CD4-positive, alpha-beta memory T cell (primary cell): ENCODE data around the gene ZBTB45. TPM values are rescaled to one million over a fixed set of nuclear protein-coding genes. Genes with fewer than 3 reads are reported as not detected.
"Not testable (repeated sequence)": the region's sequence is repeated elsewhere in the genome, so short reads cannot be mapped to it uniquely, and the experiment has no call there.

ENCODE experiments used
- CTCF ChIA-PET: fragments of 350-600 bp; sonication (Branson Sonifier 250); formaldehyde crosslinking; loops from one replicate; lab custom pipeline; 2021; ENCODE audit warnings: inconsistent platforms; ENCODE audit not compliant: partially characterized antibody; lab: Charles Lee
- POLR2A ChIA-PET: fragments of 350-600 bp; sonication (Branson Sonifier 250); formaldehyde crosslinking; loops from one replicate; lab custom pipeline; 2021; ENCODE audit not compliant: partially characterized antibody; lab: Charles Lee
- DNase-seq, 5 donors: peaks; one replicate each; pipeline versions ENCODE4 v3.0.0 to v3.0.0-alpha.2; 2020 to 2022; ENCODE audit warnings: mixed read lengths in 1 of 5
- H3K27ac ChIP-seq: one replicate; pipeline ENCODE4 v1.7.0; 2013; ENCODE audit warnings: low read depth, low read length
- H3K27me3 ChIP-seq: 2 replicates; pipeline ENCODE4 v1.7.0; 2013; ENCODE audit warnings: mild to moderate bottlenecking, low read length, moderate library complexity; ENCODE audit not compliant: insufficient read depth
- H3K36me3 ChIP-seq: 2 replicates; pipeline ENCODE4 v1.7.0; 2013; ENCODE audit warnings: mild to moderate bottlenecking, low read length, moderate library complexity; ENCODE audit not compliant: insufficient read depth
- H3K4me1 ChIP-seq: 2 replicates; pipeline ENCODE4 v1.7.0; 2013; ENCODE audit warnings: mild to moderate bottlenecking, low read length, moderate library complexity; ENCODE audit not compliant: insufficient read depth
- H3K4me3 ChIP-seq, 2 donors: one replicate each; pipeline ENCODE4 v1.7.0; 2013; ENCODE audit warnings: low read length in 2 of 2, mild to moderate bottlenecking in 1 of 2
- H3K9me3 ChIP-seq, 2 donors: one replicate each; pipeline ENCODE4 v1.7.0; 2013; ENCODE audit warnings: low read length in 2 of 2, control low read depth in 1 of 2; ENCODE audit not compliant: control insufficient read depth in 1 of 2
- H3K27ac Mint-ChIP-seq, 7 donors: one replicate each; pipeline ENCODE4 v1.8.0; 2020 to 2021; ENCODE audit warnings: mixed read lengths in 7 of 7, mild to moderate bottlenecking in 6 of 7, inconsistent platforms in 3 of 7, moderate library complexity in 3 of 7
- H3K27me3 Mint-ChIP-seq, 2 donors: one replicate each; pipeline ENCODE4 v1.8.0; 2020 to 2021; ENCODE audit warnings: mixed read lengths in 2 of 2
- H3K36me3 Mint-ChIP-seq, 2 donors: one replicate each; pipeline ENCODE4 v1.8.0; 2020 to 2021; ENCODE audit warnings: mixed read lengths in 2 of 2, inconsistent platforms in 1 of 2, mild to moderate bottlenecking in 1 of 2
- H3K4me1 Mint-ChIP-seq, 4 donors: one replicate each; pipeline ENCODE4 v1.8.0; 2020 to 2021; ENCODE audit warnings: mixed read lengths in 4 of 4, mild to moderate bottlenecking in 1 of 4
- H3K4me3 Mint-ChIP-seq, 8 donors: one replicate each; pipeline ENCODE4 v1.8.0; 2020 to 2021; ENCODE audit warnings: mixed read lengths in 8 of 8, mild to moderate bottlenecking in 7 of 8, moderate library complexity in 6 of 8, inconsistent platforms in 3 of 8
- H3K9me3 Mint-ChIP-seq, 8 donors: one replicate each; pipeline ENCODE4 v1.8.0; 2020 to 2021; ENCODE audit warnings: mixed read lengths in 8 of 8, mild to moderate bottlenecking in 5 of 8, inconsistent platforms in 3 of 8, moderate library complexity in 1 of 8
- intact Hi-C: fragments of 100-400 bp; cut with micrococcal nuclease; formaldehyde crosslinking; loops from one replicate; pipeline ENCODE4 v1.15.1; 2023
- polyA plus RNA-seq, 2 donors: library from polyadenylated mRNA; unstranded; fragments of 300-500 nt; fragmentation: Illumina TruSeq; gene quantifications; one replicate each; pipeline ENCODE4 v1.2.3, GENCODE V29; 2021
- total RNA-seq, 2 experiments: library from RNA; stranded (reverse); gene quantifications; one replicate each; pipeline ENCODE4 v1.2.3, GENCODE V29; 2021

ZBTB45 gene
- total and polyA plus RNA-seq, 4 experiments from 2014 or later, result 1.9 to 19.8 (median 13.0) TPM

DNA sequence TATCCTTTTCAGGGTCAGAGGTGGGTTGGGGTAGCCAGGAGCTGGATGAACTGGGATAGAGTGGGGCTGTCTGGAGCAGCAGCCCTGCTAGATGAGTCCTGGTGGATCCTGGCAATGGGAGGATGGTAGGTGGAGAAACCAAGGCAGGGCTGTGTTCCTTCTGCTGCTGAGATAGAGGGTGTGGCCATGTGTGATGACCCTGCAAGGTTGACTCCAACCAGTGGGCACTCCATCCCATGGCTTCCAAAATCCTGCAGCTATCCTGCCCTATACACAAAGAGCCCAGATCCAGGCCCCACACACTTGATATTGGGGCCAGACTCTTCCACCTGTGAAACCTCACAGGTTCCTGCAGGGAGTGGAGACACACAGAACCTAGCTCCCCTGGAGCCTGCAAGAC is 45.8 kb downstream of the ZBTB45 start:
- peaks cover 10 to 38% (median 20%) of the 10 kb centered on the region in 4 donors for H3K4me1 Mint-ChIP-seq
- Histone ChIP-seq H3K36me3 (peaks cover 8% of the 10 kb centered on the region), H3K4me1 (peaks cover 17% of the 10 kb centered on the region), H3K9me3 (no peaks in the 10 kb centered on the region), H3K27me3 (no peaks in the 10 kb centered on the region), H3K27ac (no peak overlapping the region), H3K4me3 (no peak overlapping the region)
- intact Hi-C loops, result loop anchor here (2.0 kb wide), 1 partner anchor 291 kb away; the partner anchor contains the start of gene ZNF274
- H3K4me3 Mint-ChIP-seq, result peak overlapping the region in 3 of 8 donors; percentile 26 to 43 (median 36)
- no peak for DNase-seq
- H3K27me3 Mint-ChIP-seq, result no peaks in the 10 kb centered on the region
- peaks cover 4 to 21% of the 10 kb centered on the region in 2 donors for H3K36me3 Mint-ChIP-seq
- ChIA-PET CTCF (no interaction called here), POLR2A (no interaction called here)
- no peaks in the 10 kb centered on the region for H3K9me3 Mint-ChIP-seq
- H3K27ac Mint-ChIP-seq, result peak overlapping the region in 6 of 7 donors; percentile 75 to 100 (median 94)

DNA sequence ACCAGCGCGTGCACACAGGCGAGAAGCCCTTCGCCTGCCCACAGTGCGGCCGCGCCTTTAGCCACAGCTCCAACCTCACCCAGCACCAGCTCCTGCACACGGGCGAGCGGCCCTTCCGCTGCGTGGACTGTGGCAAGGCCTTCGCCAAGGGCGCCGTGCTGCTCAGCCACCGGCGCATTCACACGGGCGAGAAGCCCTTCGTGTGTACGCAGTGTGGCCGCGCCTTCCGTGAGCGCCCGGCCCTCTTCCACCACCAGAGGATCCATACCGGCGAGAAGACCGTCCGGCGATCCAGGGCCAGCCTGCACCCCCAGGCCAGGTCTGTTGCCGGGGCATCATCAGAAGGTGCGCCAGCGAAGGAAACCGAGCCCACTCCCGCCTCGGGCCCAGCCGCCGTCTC is 47.9 kb downstream of the ZBTB45 start:
- CTCF ChIA-PET, result no interaction called here
- peaks cover 4 to 30% of the 10 kb centered on the region in 2 donors for H3K36me3 Mint-ChIP-seq

DNA sequence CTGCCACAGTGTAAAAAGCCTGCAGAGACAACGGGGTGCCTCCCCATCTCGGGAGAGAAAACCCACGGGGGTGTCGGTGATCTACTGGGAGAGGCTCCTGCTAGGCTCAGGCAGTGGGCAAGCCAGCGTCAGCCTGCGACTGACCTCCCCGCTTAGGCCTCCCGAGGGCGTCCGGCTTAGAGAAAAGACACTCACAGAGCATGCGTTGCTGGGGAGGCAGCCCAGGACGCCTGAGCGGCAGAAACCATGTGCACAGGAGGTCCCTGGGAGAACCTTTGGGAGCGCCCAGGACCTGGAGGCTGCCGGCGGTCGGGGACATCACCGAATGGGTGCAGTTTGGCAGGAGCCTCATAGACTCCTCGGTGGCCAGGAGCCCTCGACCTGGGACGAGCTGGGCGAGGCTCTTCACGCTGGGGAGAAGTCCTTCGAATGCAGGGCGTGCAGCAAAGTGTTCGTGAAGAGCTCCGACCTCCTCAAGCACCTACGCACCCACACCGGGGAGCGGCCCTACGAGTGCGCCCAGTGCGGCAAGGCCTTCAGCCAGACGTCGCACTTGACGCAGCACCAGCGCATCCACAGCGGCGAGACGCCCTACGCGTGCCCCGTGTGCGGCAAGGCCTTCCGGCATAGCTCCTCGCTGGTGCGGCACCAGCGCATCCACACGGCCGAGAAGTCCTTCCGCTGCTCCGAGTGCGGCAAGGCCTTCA is 48.6 kb downstream of the ZBTB45 start:
- peak overlapping the region in 3 of 7 donors; percentile 8 to 54 (median 36) for H3K27ac Mint-ChIP-seq
- H3K27me3 Mint-ChIP-seq, CTCF ChIA-PET: not testable (repeated sequence)

More for the DNA sequence above, 47.9 kb downstream of the ZBTB45 start:
- Mint-ChIP-seq H3K4me1 (peaks cover 16 to 47% (median 32%) of the 10 kb centered on the region in 4 donors), H3K27ac (peak overlapping the region in 1 of 7 donors; percentile 15), H3K27me3 (no peaks in the 10 kb centered on the region), H3K9me3 (no peaks in the 10 kb centered on the region), H3K4me3 (peak overlapping the region in 1 of 8 donors; percentile 36)
- no peak overlapping the region for H3K27ac ChIP-seq
- intact Hi-C loops, result no loop called here
- no peak for DNase-seq
- POLR2A ChIA-PET, result no interaction called here
- no peak overlapping the region for H3K4me3 ChIP-seq
- H3K27me3 ChIP-seq, result no peaks in the 10 kb centered on the region
- H3K36me3 ChIP-seq, result peaks cover 8% of the 10 kb centered on the region
- peaks cover 28% of the 10 kb centered on the region for H3K4me1 ChIP-seq
- no peaks in the 10 kb centered on the region for H3K9me3 ChIP-seq

DNA sequence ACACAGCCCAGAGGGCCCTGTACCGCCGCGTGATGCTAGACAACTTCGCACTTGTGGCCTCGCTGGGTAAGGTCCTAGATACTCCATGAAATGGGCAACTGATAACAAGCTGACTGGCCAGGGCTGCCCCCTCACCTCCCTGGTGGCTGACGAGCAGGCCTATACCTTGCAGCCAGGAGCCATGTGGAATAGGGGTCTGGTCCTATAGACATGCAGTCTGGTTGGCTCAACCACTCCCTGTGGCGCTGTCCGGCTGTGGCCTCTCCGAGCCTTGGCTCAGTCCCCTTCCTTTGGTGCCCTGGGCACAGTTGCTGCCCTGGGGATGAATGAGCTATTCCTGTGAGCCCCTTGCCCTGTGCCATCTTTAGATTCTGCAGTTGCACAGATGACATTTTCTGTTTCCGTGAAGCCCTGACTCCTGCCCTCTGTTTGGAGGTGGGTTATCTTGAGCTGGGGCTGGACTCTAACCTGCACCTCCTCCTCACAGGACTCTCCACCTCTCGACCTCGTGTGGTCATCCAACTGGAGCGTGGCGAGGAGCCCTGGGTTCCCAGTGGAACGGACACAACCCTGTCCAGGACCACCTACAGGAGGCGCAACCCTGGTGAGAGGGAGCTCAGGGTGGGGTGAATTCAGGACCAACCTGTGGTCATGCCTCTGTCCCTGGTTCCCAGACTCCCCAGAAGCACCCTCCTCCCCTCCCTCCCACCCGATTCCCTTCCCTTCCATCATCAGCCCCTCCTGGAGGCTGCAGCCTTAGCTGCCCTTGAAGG is 50.2 kb downstream of the ZBTB45 start:
- intact Hi-C loops, result no loop called here
- Histone ChIP-seq H3K27ac (no peak overlapping the region), H3K4me1 (peaks cover 20% of the 10 kb centered on the region), H3K36me3 (peaks cover 8% of the 10 kb centered on the region), H3K9me3 (no peaks in the 10 kb centered on the region), H3K4me3 (no peak overlapping the region), H3K27me3 (no peaks in the 10 kb centered on the region)
- DNase-seq, result no peak
- POLR2A ChIA-PET, result interaction anchor here (1.5 kb wide), 1 partner anchor 61 kb away, joined by 3 read pairs; the partner anchor contains the start of gene ZNF584
- H3K4me3 Mint-ChIP-seq, result peak overlapping the region in 4 of 8 donors; percentile 2 to 91 (median 66)
- peaks cover 13 to 39% (median 22%) of the 10 kb centered on the region in 4 donors for H3K4me1 Mint-ChIP-seq
- H3K27ac Mint-ChIP-seq, result peak overlapping the region in 2 of 7 donors; percentile 80 to 83
- H3K36me3 Mint-ChIP-seq, result peaks cover 4 to 26% of the 10 kb centered on the region in 2 donors
- CTCF ChIA-PET, result no interaction called here
- no peaks in the 10 kb centered on the region for H3K27me3 Mint-ChIP-seq
- H3K9me3 Mint-ChIP-seq, result no peaks in the 10 kb centered on the region

More for the DNA sequence above, 48.6 kb downstream of the ZBTB45 start:
- Mint-ChIP-seq H3K36me3 (peaks cover 4 to 30% of the 10 kb centered on the region in 2 donors), H3K4me3 (peak overlapping the region in 1 of 8 donors; percentile 61), H3K4me1 (peaks cover 17 to 49% (median 33%) of the 10 kb centered on the region in 4 donors)
- H3K4me1 ChIP-seq, result peaks cover 28% of the 10 kb centered on the region
- H3K27me3 ChIP-seq, H3K36me3 ChIP-seq, POLR2A ChIA-PET, H3K4me3 ChIP-seq, H3K9me3 Mint-ChIP-seq, intact Hi-C loops, H3K9me3 ChIP-seq, DNase-seq, H3K27ac ChIP-seq: not testable (repeated sequence)

DNA sequence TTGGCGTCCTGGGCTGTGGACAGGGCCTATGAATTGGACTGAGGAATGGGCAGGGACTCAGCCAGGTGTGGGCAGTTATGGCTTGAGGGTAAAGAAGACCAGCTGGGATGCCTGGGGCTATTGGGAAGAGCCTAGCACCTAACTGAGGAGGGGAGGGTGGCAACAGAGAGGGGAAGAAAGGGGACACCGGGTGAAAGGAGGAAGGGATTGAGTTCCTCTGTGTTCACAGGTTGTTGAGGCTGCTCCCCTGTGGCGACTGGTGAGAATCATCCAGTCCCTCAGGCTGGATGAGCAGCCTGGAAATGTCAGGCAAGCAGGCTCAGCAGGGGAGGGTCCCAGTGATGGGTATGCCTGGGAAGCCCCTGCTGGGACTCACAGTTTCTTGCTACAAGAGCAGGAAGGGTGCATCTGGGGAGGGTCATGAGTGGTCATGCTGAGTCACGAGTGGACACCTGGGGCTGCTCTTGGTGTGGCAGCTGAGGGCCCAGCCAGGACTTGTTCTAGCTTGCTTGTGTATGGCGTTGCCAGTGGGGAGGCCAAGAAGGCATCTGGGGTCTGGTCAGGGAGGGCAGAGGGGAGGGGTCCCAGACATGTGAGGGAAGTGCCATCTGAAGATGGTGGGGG is 51.3 kb downstream of the ZBTB45 start:
- H3K4me1 Mint-ChIP-seq, result peaks cover 14 to 32% (median 22%) of the 10 kb centered on the region in 4 donors
- no peaks in the 10 kb centered on the region for H3K27me3 ChIP-seq
- peak overlapping the region; percentile 80 to 91 (median 87) for H3K4me3 Mint-ChIP-seq
- H3K27me3 Mint-ChIP-seq, result peaks cover 0 to 1% of the 10 kb centered on the region in 2 donors
- ChIA-PET CTCF (no interaction called here), POLR2A (interaction anchor here (0.6 to 1.1 kb wide), 2 partner anchors 7 to 75 kb away, joined by 3 read pairs; partner anchors contain the start of gene ZNF446)
- intact Hi-C loops, result no loop called here
- no peak overlapping the region for H3K27ac ChIP-seq
- no peaks in the 10 kb centered on the region for H3K9me3 Mint-ChIP-seq
- no peaks in the 10 kb centered on the region for H3K9me3 ChIP-seq
- H3K36me3 ChIP-seq, result peaks cover 8% of the 10 kb centered on the region
- H3K36me3 Mint-ChIP-seq, result peaks cover 4 to 26% of the 10 kb centered on the region in 2 donors
- peak overlapping the region; percentile 5 to 93 (median 85) for H3K27ac Mint-ChIP-seq
- peaks cover 20% of the 10 kb centered on the region for H3K4me1 ChIP-seq
- H3K4me3 ChIP-seq, result peak overlapping the region in 1 of 2 donors; percentile 9
- DNase-seq, result no peak

DNA sequence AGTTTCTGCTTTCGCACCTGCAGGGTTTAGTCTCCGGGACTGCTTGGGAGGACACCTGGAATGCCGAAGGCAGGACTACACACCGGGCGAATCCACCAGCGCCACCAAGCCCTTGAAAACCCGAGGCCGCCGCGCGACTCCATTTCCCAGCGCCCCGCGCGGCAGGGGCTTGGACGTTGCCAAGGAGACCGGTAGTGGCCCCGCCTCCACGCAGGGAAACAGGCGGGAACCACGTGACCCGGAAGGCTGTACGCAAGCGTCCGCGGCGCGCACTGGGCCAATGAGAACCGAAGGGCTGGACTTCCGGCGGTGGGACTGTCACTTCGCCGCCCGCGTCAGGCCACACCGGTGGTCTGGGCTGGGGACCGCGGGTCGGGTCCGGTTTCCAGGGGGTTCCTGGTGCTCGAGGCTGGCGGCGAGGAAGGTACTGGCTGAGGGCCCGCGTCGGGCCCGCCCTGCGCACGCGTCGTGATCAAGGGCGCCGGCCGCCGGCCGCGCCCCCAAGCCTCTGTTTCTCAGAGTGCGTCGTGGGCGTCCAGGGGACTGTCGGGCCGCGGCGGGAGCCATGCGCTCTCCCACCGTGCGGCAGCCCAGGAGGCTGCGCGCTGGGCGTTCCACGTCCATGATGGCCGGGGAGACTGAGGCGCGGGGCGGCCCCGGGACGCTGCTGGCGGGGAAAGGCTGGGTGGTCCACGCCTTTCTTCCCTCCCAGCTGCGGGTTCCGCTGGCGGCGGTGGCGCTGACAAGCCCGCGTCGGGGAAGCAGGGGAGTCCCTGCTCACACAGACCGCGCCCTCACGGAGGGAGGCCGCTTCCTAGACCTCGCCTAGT is 52.6 kb downstream of the ZBTB45 start, which contains the start of gene ZNF324:
Gene ZNF324 (plus strand): TSS at position 321 of the 830 bp plus-strand sequence. CDS start 2,106 bp downstream, outside the sequence.
- peak within 1 kb of the TSS; percentile 92 for H3K27ac ChIP-seq
- H3K27me3 Mint-ChIP-seq, result peaks cover 0 to 1% of the 10 kb centered on the region in 2 donors
- no peaks in the 10 kb centered on the region for H3K9me3 ChIP-seq
- H3K4me3 ChIP-seq, result peak within 1 kb of the TSS; percentile 52 to 83
- peaks cover 4% of the 10 kb centered on the region for H3K36me3 ChIP-seq
- DNase-seq, result peak; percentile 94 to 96 (median 95)
- ChIA-PET CTCF (no interaction called here), POLR2A (interaction anchor here (0.6 to 2.0 kb wide), 5 partner anchors 8 to 53 kb away, joined by 3 to 8 read pairs (median 5); partner anchors contain the start of genes ZBTB45, ZNF324B and ZNF446)
- no peaks in the 10 kb centered on the region for H3K27me3 ChIP-seq
- H3K9me3 Mint-ChIP-seq, result no peaks in the 10 kb centered on the region
- intact Hi-C loops, result loop anchor here (1.0 to 2.0 kb wide), 8 partner anchors 8 to 284 kb away; partner anchors contain the start of genes ZNF132, ZNF274, ZNF324B and ZNF837
- peaks cover 20% of the 10 kb centered on the region for H3K4me1 ChIP-seq
- H3K4me3 Mint-ChIP-seq, result peak within 1 kb of the TSS; percentile 82 to 91 (median 87)
- peaks cover 14 to 32% (median 22%) of the 10 kb centered on the region in 4 donors for H3K4me1 Mint-ChIP-seq
- peaks cover under 1 to 15% of the 10 kb centered on the region in 2 donors for H3K36me3 Mint-ChIP-seq
- peak within 1 kb of the TSS; percentile 80 to 93 (median 91) for H3K27ac Mint-ChIP-seq
